HG03565 (cell line): Measurements from ENCODE around the gene NABP2.
"Not testable (repeated sequence)": the region's sequence is repeated elsewhere in the genome, so short reads cannot be mapped to it uniquely, and the experiment has no call there.

Source experiments
- ATAC-seq: cut with Tn5 transposase; IDR thresholded peaks from one replicate; pipeline ENCODE4 v1.9.1; 2021; ENCODE audit warnings: mild to moderate bottlenecking, moderate library complexity; ENCODE audit not compliant: unreplicated experiment

The NABP2 gene

DNA sequence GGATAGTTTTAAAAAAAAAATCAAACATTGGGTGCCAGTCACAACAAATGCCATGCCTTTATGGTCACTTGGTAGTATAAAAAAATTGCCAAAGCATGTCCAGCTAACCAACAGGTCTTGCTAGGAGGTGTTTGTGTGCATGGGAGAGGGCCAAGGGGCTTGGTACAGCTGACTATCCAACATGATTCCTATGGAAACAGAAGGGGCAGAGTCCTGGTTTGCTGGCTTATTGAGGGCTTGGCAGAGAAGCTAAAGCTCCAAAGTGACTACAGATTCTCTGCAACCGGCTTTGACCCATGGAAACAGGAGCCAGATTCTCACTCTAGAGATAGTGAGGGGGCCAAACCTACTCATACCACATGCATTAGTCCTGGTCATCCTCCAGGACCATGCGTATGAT, 48.3 kb downstream of the NABP2 start:
- ATAC-seq = not testable (repeated sequence)

DNA sequence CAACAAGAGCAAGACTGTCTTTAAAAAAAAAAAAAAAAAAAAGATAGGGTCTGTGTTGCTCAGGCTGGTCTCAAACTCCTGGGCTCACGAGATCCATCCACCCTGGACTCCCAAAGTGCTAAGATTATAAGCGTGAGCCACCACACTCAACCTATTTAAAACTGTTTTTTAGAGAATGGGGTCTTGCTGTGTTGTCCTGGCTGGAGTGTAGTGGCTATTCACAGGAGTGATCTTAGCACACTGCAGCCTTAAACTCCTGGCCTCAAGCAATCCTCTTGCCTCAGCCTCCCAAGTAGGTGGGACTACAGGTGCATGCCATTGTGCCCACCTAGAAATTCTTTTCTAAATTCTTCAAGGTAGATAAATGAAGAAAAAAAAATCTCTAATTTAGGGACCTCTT, 50.2 kb downstream of the NABP2 start:
- ATAC-seq = no peak

DNA sequence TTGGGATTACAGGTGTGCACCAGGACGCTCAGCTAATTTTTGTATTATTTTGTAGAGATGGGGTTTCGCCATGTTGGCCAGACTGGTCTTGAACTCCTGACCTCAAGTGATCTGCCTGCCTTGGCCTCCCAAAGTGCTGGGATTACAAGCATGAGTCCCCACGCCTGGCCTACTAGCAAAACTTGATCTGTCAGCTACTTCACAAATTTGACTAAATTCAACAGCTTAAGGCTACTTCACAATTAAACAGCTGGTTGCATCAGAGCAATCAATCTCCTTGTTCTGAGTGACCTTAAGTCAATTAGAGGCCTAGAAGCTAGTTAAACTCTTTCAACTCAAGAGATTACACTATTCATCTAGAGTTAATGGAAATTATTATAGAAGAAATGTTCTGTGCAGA, 54.8 kb downstream of the NABP2 start:
- no peak for ATAC-seq
